ENCODE measurements around the gene CELF5. TPM values are rescaled to one million over a fixed set of nuclear protein-coding genes. Genes with fewer than 3 reads are reported as not detected.
"Not testable (repeated sequence)": the region's sequence is repeated elsewhere in the genome, so short reads cannot be mapped to it uniquely, and the experiment has no call there.

CELF5 gene
- total RNA-seq, 2 experiments from 2014 or later, result 0.16 to 0.29 TPM

- H3K4me3 Mint-ChIP-seq, result no peak overlapping the region
- H3K27ac Mint-ChIP-seq, result no peak overlapping the region
- no peaks in the 10 kb centered on the region for H3K9me3 Mint-ChIP-seq
- no peak for DNase-seq
- no peaks in the 10 kb centered on the region for H3K4me1 Mint-ChIP-seq
- no peaks in the 10 kb centered on the region for H3K36me3 Mint-ChIP-seq
- peaks cover 38% of the 10 kb centered on the region for H3K27me3 Mint-ChIP-seq
Observed at GRCh38 chr19:3316132-3316648, 91.7 kb downstream of the CELF5 start.

- DNase-seq, result no peak
- Mint-ChIP-seq H3K36me3 (no peaks in the 10 kb centered on the region), H3K4me3 (no peak overlapping the region), H3K27me3 (peaks cover 32% of the 10 kb centered on the region), H3K27ac (no peak overlapping the region), H3K4me1 (no peaks in the 10 kb centered on the region), H3K9me3 (no peaks in the 10 kb centered on the region)
Observed at GRCh38 chr19:3316659-3317207, 92.3 kb downstream of the CELF5 start.

GRCh38 chr19:3319643-3320353 lies 95.3 kb downstream of the CELF5 start:
- Mint-ChIP-seq H3K9me3 (no peaks in the 10 kb centered on the region), H3K4me1 (no peaks in the 10 kb centered on the region), H3K36me3 (no peaks in the 10 kb centered on the region), H3K27me3 (peaks cover 24% of the 10 kb centered on the region), H3K27ac (no peak overlapping the region), H3K4me3 (no peak overlapping the region)
- DNase-seq, result no peak

- no peaks in the 10 kb centered on the region for H3K36me3 Mint-ChIP-seq
- H3K4me1 Mint-ChIP-seq, result no peaks in the 10 kb centered on the region
- no peaks in the 10 kb centered on the region for H3K9me3 Mint-ChIP-seq
Observed at GRCh38 chr19:3320354-3320670, 95.9 kb downstream of the CELF5 start.

GRCh38 chr19:3320853-3321252 lies 96.4 kb downstream of the CELF5 start:
- DNase-seq, result no peak
- no peak overlapping the region for H3K4me3 Mint-ChIP-seq
- no peaks in the 10 kb centered on the region for H3K4me1 Mint-ChIP-seq
- no peaks in the 10 kb centered on the region for H3K36me3 Mint-ChIP-seq
- H3K9me3 Mint-ChIP-seq, result no peaks in the 10 kb centered on the region
- peaks cover 22% of the 10 kb centered on the region for H3K27me3 Mint-ChIP-seq
- H3K27ac Mint-ChIP-seq, result no peak overlapping the region

More at GRCh38 chr19:3320354-3320670, 95.9 kb downstream of the CELF5 start:
- Mint-ChIP-seq H3K27ac (no peak overlapping the region), H3K4me3 (no peak overlapping the region), H3K27me3 (peaks cover 24% of the 10 kb centered on the region)
- DNase-seq, result no peak

- no peaks in the 10 kb centered on the region for H3K9me3 Mint-ChIP-seq
- no peak for DNase-seq
- H3K4me3 Mint-ChIP-seq, result no peak overlapping the region
- H3K4me1 Mint-ChIP-seq, result no peaks in the 10 kb centered on the region
- no peak overlapping the region for H3K27ac Mint-ChIP-seq
- no peaks in the 10 kb centered on the region for H3K36me3 Mint-ChIP-seq
- H3K27me3 Mint-ChIP-seq, result peaks cover 14% of the 10 kb centered on the region
Observed at GRCh38 chr19:3321696-3322095, 97.2 kb downstream of the CELF5 start.

- no peak overlapping the region for H3K27ac Mint-ChIP-seq
- DNase-seq, result no peak
Observed at GRCh38 chr19:3322199-3322978, 97.9 kb downstream of the CELF5 start.

GRCh38 chr19:3323026-3323425 lies 98.6 kb downstream of the CELF5 start:
- no peaks in the 10 kb centered on the region for H3K36me3 Mint-ChIP-seq
- no peaks in the 10 kb centered on the region for H3K4me1 Mint-ChIP-seq
- DNase-seq, result no peak
- peaks cover 13% of the 10 kb centered on the region for H3K27me3 Mint-ChIP-seq
- no peak overlapping the region for H3K27ac Mint-ChIP-seq
- H3K4me3 Mint-ChIP-seq, result no peak overlapping the region
- H3K9me3 Mint-ChIP-seq, result no peaks in the 10 kb centered on the region

More at GRCh38 chr19:3322199-3322978, 97.9 kb downstream of the CELF5 start:
- Mint-ChIP-seq H3K27me3 (peaks cover 13% of the 10 kb centered on the region), H3K36me3 (no peaks in the 10 kb centered on the region), H3K4me1 (no peaks in the 10 kb centered on the region), H3K9me3 (no peaks in the 10 kb centered on the region), H3K4me3 (peak overlapping the region; percentile 5)

GRCh38 chr19:3323658-3324057 lies 99.2 kb downstream of the CELF5 start:
- Mint-ChIP-seq H3K4me3 (no peak overlapping the region), H3K4me1 (no peaks in the 10 kb centered on the region), H3K9me3 (no peaks in the 10 kb centered on the region), H3K27ac (no peak overlapping the region), H3K36me3 (no peaks in the 10 kb centered on the region), H3K27me3 (peaks cover 13% of the 10 kb centered on the region)
- DNase-seq, result no peak

- Mint-ChIP-seq H3K36me3 (no peaks in the 10 kb centered on the region), H3K4me3 (no peak overlapping the region), H3K27me3 (peaks cover 13% of the 10 kb centered on the region), H3K27ac (no peak overlapping the region), H3K9me3 (no peaks in the 10 kb centered on the region), H3K4me1 (no peaks in the 10 kb centered on the region)
- peak; percentile 77 for DNase-seq
Observed at GRCh38 chr19:3324405-3324856, 100.0 kb downstream of the CELF5 start.

GRCh38 chr19:3325451-3325850 lies 101.0 kb downstream of the CELF5 start:
- Mint-ChIP-seq H3K4me1 (no peaks in the 10 kb centered on the region), H3K36me3 (no peaks in the 10 kb centered on the region), H3K4me3 (no peak overlapping the region), H3K27me3 (peaks cover 8% of the 10 kb centered on the region), H3K27ac (no peak overlapping the region), H3K9me3 (no peaks in the 10 kb centered on the region)
- DNase-seq, result no peak

- H3K27me3 Mint-ChIP-seq, result no peaks in the 10 kb centered on the region
- no peaks in the 10 kb centered on the region for H3K9me3 Mint-ChIP-seq
- no peak for DNase-seq
- no peak overlapping the region for H3K4me3 Mint-ChIP-seq
- H3K4me1 Mint-ChIP-seq, result no peaks in the 10 kb centered on the region
- no peaks in the 10 kb centered on the region for H3K36me3 Mint-ChIP-seq
- no peak overlapping the region for H3K27ac Mint-ChIP-seq
Observed at GRCh38 chr19:3328743-3329142, 104.3 kb downstream of the CELF5 start.

- no peaks in the 10 kb centered on the region for H3K9me3 Mint-ChIP-seq
- no peaks in the 10 kb centered on the region for H3K27me3 Mint-ChIP-seq
- H3K4me1 Mint-ChIP-seq, result no peaks in the 10 kb centered on the region
- no peak for DNase-seq
- no peak overlapping the region for H3K4me3 Mint-ChIP-seq
- no peaks in the 10 kb centered on the region for H3K36me3 Mint-ChIP-seq
- H3K27ac Mint-ChIP-seq, result no peak overlapping the region
Observed at GRCh38 chr19:3330047-3330446, 105.6 kb downstream of the CELF5 start.

GRCh38 chr19:3332232-3332631 lies 107.8 kb downstream of the CELF5 start:
- H3K27ac Mint-ChIP-seq, H3K36me3 Mint-ChIP-seq, H3K27me3 Mint-ChIP-seq, H3K9me3 Mint-ChIP-seq, DNase-seq, H3K4me1 Mint-ChIP-seq, H3K4me3 Mint-ChIP-seq: not testable (repeated sequence)

GRCh38 chr19:3333020-3333583 lies 108.6 kb downstream of the CELF5 start:
- Mint-ChIP-seq H3K36me3 (no peaks in the 10 kb centered on the region), H3K9me3 (no peaks in the 10 kb centered on the region), H3K4me3 (no peak overlapping the region), H3K4me1 (no peaks in the 10 kb centered on the region), H3K27me3 (no peaks in the 10 kb centered on the region), H3K27ac (no peak overlapping the region)
- no peak for DNase-seq

All from activated naive CD8-positive, alpha-beta T cell treated with anti-CD3 and anti-CD28 coated beads for 36 hours (primary cell).